Kidney (tissue), 14 donors: Measurements from ENCODE around the gene SENP3. TPM values are rescaled to one million over a fixed set of nuclear protein-coding genes. Genes with fewer than 3 reads are reported as not detected.
A peak's percentile ranks its signal among the peaks of the same experiment; 100 is the strongest.
"Not testable (repeated sequence)": the region's sequence is repeated elsewhere in the genome, so short reads cannot be mapped to it uniquely, and the experiment has no call there.

Source experiments
- DNase-seq, 5 donors: peaks; one replicate each; pipeline ENCODE4 v3.0.0-alpha.2; 2013 to 2020
- FAIRE-seq: peaks from 2 replicates; lab custom pipeline; 2012; peaks lifted over from hg19 to GRCh38; lab: Jason Lieb, UNC
- H3K27ac ChIP-seq, 2 donors: one replicate each; pipeline ENCODE4 v1.7.0; 2013; ENCODE audit warnings: low read depth in 2 of 2, low read length in 2 of 2, inconsistent platforms in 1 of 2
- H3K27me3 ChIP-seq: one replicate; pipeline ENCODE4 v1.7.1; 2013; ENCODE audit warnings: low read length, inconsistent platforms; ENCODE audit not compliant: control insufficient read depth, insufficient read depth
- H3K36me3 ChIP-seq, 3 donors: one replicate each; pipeline versions ENCODE4 v1.7.0 to v1.7.1; 2013; ENCODE audit warnings: low read length in 3 of 3, control low read depth in 1 of 3, inconsistent platforms in 1 of 3; ENCODE audit not compliant: insufficient read depth in 3 of 3, control insufficient read depth in 2 of 3
- H3K4me1 ChIP-seq, 3 donors: one replicate each; pipeline versions ENCODE4 v1.7.0 to v1.7.1; 2013; ENCODE audit warnings: low read length in 3 of 3, inconsistent platforms in 1 of 3, low read depth in 1 of 3; ENCODE audit not compliant: control insufficient read depth in 2 of 3, insufficient read depth in 2 of 3
- H3K4me3 ChIP-seq, 3 donors: one replicate each; pipeline versions ENCODE4 v1.7.0 to v1.8.1; 2013; ENCODE audit warnings: low read length in 3 of 3, control low read depth in 1 of 3, inconsistent platforms in 1 of 3
- H3K9ac ChIP-seq, 3 donors: one replicate each; pipeline versions ENCODE4 v1.7.0 to v1.7.1; 2013; ENCODE audit warnings: low read length in 3 of 3, control low read depth in 1 of 3, inconsistent platforms in 1 of 3
- H3K9me3 ChIP-seq, 3 donors: one replicate each; pipeline versions ENCODE4 v1.7.0 to v1.7.1; 2013; ENCODE audit warnings: low read length in 3 of 3, control low read depth in 1 of 3, inconsistent platforms in 1 of 3; ENCODE audit not compliant: control insufficient read depth in 2 of 3, insufficient read depth in 1 of 3
- intact Hi-C: fragments of 100-400 bp; cut with DNase I; formaldehyde crosslinking; loops from one replicate; pipeline ENCODE4 v1.11.1; 2022
- polyA plus RNA-seq: library from polyadenylated mRNA; stranded (reverse); fragments of 350-450 nt; fragmentation: Illumina TruSeq; extraction: RNeasy Lipid Tissue Mini Kit (QIAGEN cat#74804); gene quantifications from one replicate; pipeline ENCODE4 v1.2.3, GENCODE V29; 2014; ENCODE audit warnings: low read depth, low replicate concordance; ENCODE audit not compliant: insufficient read depth
- total RNA-seq: library from RNA; stranded (reverse); fragmentation: NEBNext Ultra II Directional; extraction: Animal tissue kit (Norgen Biotek cat#: 25700); gene quantifications from one replicate; pipeline ENCODE4 v1.2.1, GENCODE V29; 2021
- TF ChIP-seq, protein P1 (sequence below): IDR thresholded peaks from 3 replicates; pipeline ENCODE4 v1.5.1; 2012; ENCODE audit warnings: mild to moderate bottlenecking, moderate library complexity, borderline replicate concordance; ENCODE audit not compliant: insufficient read depth; ENCODE audit errors: extremely low read depth
- donor health status: control.
- donor health status: control.
- donor health status: control.
- donor health status: control.
- donor health status: control.
- donor health status: DM: yes; HTN: yes; CAD: no.
- donor health status: Normal renal cell carcinoma (clear cell type).

Gene SENP3
- total and polyA plus RNA-seq, 2 donors from 2014 or later = 43.5 to 50.3 TPM

GRCh38 chr17:7593296-7593695 is 31.6 kb downstream of the SENP3 start:
- peaks cover 17 to 57% (median 42%) of the 10 kb centered on the region in 3 donors for H3K36me3 ChIP-seq
- TF ChIP-seq, protein P1, sequence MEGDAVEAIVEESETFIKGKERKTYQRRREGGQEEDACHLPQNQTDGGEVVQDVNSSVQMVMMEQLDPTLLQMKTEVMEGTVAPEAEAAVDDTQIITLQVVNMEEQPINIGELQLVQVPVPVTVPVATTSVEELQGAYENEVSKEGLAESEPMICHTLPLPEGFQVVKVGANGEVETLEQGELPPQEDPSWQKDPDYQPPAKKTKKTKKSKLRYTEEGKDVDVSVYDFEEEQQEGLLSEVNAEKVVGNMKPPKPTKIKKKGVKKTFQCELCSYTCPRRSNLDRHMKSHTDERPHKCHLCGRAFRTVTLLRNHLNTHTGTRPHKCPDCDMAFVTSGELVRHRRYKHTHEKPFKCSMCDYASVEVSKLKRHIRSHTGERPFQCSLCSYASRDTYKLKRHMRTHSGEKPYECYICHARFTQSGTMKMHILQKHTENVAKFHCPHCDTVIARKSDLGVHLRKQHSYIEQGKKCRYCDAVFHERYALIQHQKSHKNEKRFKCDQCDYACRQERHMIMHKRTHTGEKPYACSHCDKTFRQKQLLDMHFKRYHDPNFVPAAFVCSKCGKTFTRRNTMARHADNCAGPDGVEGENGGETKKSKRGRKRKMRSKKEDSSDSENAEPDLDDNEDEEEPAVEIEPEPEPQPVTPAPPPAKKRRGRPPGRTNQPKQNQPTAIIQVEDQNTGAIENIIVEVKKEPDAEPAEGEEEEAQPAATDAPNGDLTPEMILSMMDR = no peak

GRCh38 chr17:7597561-7597960 is 35.8 kb downstream of the SENP3 start:
- H3K4me1 ChIP-seq, H3K27me3 ChIP-seq, H3K4me3 ChIP-seq, H3K9ac ChIP-seq, intact Hi-C loops, FAIRE-seq, H3K27ac ChIP-seq, H3K9me3 ChIP-seq: not testable (repeated sequence)
- DNase-seq = peak in 1 of 5 donors; percentile 2
- peaks cover 21 to 69% (median 41%) of the 10 kb centered on the region in 3 donors for H3K36me3 ChIP-seq

More at GRCh38 chr17:7593296-7593695, 31.6 kb downstream of the SENP3 start:
- DNase-seq (peak in 1 of 5 donors; percentile 60), FAIRE-seq (no peak)
- no peak overlapping the region for H3K27ac ChIP-seq
- H3K4me1 ChIP-seq = peaks cover 0 to 7% (median 7%) of the 10 kb centered on the region in 3 donors
- intact Hi-C loops = no loop called here
- no peaks in the 10 kb centered on the region for H3K27me3 ChIP-seq
- H3K9me3 ChIP-seq = no peaks in the 10 kb centered on the region
- no peak overlapping the region for H3K4me3 ChIP-seq
- H3K9ac ChIP-seq = no peak overlapping the region

- FAIRE-seq (no peak), DNase-seq (no peak)
- H3K4me3 ChIP-seq = no peak overlapping the region
- H3K27ac ChIP-seq = no peak overlapping the region
- no peaks in the 10 kb centered on the region for H3K27me3 ChIP-seq
- H3K36me3 ChIP-seq = peaks cover 6 to 29% (median 23%) of the 10 kb centered on the region in 3 donors
- intact Hi-C loops = no loop called here
- no peak overlapping the region for H3K9ac ChIP-seq
- no peaks in the 10 kb centered on the region for H3K9me3 ChIP-seq
- peaks cover 0 to under 1% (median 0%) of the 10 kb centered on the region in 3 donors for H3K4me1 ChIP-seq
- TF ChIP-seq, protein P1 = no peak
These were observed 44.6 kb downstream of the SENP3 start for GRCh38 chr17:7606280-7606679.

- no peak for FAIRE-seq
- H3K27me3 ChIP-seq = no peaks in the 10 kb centered on the region
- H3K9me3 ChIP-seq = no peaks in the 10 kb centered on the region
- no peak for DNase-seq
- intact Hi-C loops = no loop called here
- H3K9ac ChIP-seq = no peak overlapping the region
- peaks cover 2 to 5% (median 3%) of the 10 kb centered on the region in 3 donors for H3K36me3 ChIP-seq
- H3K4me1 ChIP-seq = peaks cover 4 to 22% (median 17%) of the 10 kb centered on the region in 3 donors
- H3K4me3 ChIP-seq = no peak overlapping the region
- TF ChIP-seq, protein P1 = no peak
- H3K27ac ChIP-seq = no peak overlapping the region
These were observed 48.9 kb downstream of the SENP3 start for GRCh38 chr17:7610641-7611040.
